ELF-1 (cell line): ENCODE data around the gene CANX.
A peak's percentile ranks its signal among the peaks of the same experiment; 100 is the strongest.
"Not testable (repeated sequence)": the region's sequence is repeated elsewhere in the genome, so short reads cannot be mapped to it uniquely, and the experiment has no call there.

Source experiments
- DNase-seq: peaks from one replicate; pipeline ENCODE4 v3.0.0-alpha.2; 2016; ENCODE audit warnings: low read depth, low spot score

Gene CANX

GRCh38 chr5:179698935-179699615 is at the start of gene CANX:
CANX (plus strand) TSS chr5:179698967; CDS start chr5:179705682, 6,715 bp downstream.
- no peak for DNase-seq

GRCh38 chr5:179649166-179649703 is 49.5 kb upstream of the CANX start:
- DNase-seq, result not testable (repeated sequence)

DNA sequence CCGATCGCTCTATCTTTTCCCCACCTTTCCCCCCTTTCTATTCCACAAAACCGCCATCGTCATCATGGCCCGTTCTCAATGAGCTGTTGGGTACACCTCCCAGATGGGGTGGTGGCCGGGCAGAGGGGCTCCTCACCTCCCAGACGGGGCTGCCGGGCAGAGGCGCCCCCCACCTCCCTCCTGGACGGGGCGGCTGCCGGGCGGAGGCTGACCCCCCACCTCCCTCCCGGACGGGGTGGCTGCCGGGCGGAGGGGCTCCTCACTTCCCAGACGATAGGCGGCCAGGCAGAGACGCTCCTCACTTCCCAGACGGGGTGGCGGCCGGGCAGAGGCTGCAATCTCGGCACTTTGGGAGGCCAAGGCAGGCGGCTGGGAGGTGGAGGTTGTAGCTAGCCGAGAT is 48.5 kb upstream of the CANX start:
- not testable (repeated sequence) for DNase-seq

DNA sequence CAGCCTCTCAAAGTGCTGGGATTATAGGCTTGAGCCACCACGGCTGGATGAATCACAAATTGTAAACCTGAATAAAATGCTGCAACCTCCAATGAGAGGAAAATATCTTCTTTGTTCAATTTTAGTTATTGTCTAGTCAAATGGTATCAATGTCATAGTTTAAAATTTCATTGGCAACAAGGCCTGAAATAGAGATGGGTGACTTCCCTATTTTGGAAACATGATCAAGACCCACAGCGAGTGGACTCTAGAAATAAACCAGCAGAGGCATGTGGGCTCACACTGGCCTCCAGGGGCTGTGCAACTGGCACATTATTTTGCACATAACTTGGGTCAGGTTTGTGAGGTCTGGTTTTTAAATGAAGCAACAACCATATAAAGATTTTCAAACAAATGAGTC is 45.6 kb upstream of the CANX start:
- DNase-seq, result not testable (repeated sequence)

DNA sequence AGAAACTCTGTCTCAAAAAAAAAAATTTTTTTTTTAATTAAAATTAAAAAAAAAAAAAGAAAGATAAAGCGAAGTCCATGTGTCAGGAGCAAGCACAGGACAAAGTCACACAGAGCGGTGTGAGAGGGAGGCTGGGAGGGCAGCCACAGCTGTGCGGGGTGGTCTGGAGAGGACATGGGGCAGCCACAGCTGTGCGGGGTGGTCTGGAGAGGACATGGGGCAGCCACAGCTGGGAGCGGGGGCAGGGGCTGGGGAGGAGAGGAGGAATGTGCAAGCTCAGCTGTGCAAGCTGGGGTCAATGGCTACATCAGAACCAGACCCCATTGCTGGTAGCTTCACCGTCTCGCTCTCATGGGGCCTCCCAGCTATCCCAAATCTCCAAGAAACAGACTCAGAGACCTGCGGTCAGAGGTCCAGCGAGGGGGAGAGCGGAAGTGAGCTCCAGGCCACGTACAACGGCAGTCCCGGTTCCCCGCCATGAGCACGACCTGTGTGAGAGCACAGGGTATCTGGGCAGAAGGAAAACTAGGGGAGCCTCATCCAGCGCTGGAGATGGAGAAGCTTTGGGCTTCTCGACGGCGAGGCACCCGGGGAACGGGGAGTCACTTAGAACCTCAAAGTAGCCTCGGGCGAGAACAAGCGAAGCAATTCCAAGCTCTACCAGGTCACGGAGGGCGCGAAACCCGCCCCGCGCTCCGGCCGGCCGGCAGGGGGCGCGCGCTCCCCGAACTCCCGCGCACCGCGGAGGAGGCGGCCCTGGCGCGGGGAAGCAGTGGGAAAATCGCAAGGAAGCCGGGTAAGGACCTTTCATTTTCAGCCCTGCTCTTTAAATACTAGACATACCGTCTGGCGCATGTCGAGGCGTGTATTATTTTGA is 41.2 kb upstream of the CANX start:
- DNase-seq, result not testable (repeated sequence)

- DNase-seq, result peak; percentile 34
These were observed 40.4 kb upstream of the CANX start for GRCh38 chr5:179658179-179658856.

- DNase-seq, result not testable (repeated sequence)
These were observed 37.1 kb upstream of the CANX start for GRCh38 chr5:179661647-179662046.

- peak; percentile 87 for DNase-seq
These were observed 30.4 kb upstream of the CANX start for GRCh38 chr5:179668391-179668790.

DNA sequence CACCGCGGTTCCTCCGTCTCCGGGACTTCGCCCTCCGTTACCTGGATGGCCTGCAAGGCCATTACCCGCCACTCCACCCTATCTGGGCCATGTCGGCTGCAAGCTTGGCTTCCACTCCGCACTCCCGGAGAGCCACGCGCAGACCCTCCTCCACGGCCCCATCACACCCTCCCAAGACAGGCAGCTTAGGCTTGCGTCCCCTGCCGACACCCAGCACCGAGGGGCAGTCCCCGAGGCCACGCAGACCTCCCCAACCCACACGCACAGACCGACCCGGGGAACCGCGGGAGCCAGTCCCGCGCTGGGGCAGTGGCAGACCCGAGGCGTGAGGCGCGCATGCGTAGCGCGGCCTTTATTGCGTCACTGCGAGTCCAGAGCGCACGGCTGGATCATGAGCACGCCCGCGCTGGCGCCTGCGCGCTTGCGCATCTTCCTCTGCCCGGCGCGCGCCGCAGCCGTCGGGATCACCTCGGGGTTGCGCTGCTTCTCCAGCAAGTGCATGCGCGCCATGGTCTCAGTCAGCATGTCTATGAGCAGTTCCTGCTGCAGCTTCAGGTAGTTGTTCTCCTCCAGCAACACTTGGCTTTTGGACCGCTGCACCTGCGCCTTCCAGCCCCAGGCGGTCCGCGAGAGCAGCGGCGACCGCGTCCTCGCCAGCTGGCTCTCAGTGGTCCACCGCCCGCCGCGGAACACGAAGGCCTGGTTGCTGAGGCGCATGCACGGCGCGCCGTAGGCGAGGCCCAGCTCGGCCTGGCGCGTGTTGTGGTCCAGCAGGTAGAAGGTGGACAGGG is 20.3 kb upstream of the CANX start:
- DNase-seq, result peak; percentile 97

DNA sequence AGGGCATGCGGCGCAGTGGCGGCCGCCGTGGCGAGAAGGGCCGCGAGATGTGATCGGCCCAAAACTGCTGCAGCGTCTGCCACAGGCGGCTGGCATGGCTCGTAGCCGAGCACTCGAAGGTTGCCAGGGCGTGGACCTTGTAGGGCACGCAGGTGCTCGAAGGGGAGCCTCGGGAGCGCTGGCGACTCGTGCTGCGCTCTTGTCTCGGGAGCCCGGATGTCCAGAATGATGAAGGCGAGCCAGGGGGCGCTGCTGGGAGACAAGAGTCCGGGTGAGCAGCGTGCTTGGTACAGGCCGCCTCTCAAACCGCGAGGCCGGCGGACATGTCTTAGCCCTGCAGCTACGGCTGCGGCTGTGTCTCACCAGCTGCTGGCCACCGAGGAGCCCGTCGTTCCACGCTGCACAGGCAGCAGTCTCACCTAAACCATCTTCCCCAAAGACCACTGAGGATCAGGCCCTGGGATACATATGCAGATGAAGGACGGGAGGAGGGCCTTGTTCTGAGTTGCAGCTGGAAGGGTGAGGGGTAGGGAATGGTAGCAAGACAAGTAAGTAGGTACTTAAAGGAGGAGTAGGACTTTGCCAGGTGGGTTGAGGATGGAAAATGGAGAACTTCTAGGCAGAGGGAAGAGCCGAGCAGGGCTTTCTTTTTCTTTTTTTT is 19.6 kb upstream of the CANX start:
- peak; percentile 92 for DNase-seq

GRCh38 chr5:179680014-179680779 is 18.6 kb upstream of the CANX start:
- no peak for DNase-seq

GRCh38 chr5:179680780-179681401 is 17.9 kb upstream of the CANX start, which contains the start of gene CBY3:
CBY3 (minus strand) TSS chr5:179681034; CDS start chr5:179680918, 116 bp downstream.
- DNase-seq, result no peak

DNA sequence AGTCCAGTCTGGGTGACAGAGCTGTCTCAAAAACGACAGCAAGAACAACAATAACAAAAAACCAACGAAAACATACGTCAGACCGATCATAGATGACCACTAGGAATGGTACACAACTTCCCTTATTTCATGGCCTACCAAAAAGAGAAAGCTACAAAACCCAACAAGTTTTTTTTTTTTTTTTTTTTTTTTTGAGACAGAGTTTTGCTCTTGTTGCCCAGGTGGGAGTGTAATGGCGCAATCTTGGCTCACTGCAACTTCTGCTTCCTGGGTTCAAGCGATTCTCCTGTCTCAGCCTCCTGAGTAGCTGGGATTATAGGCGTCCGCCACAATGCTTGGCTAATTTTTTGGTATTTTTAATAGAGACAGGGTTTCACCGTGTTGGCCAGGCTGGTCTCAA is 9.6 kb upstream of the CANX start:
- DNase-seq, result not testable (repeated sequence)

DNA sequence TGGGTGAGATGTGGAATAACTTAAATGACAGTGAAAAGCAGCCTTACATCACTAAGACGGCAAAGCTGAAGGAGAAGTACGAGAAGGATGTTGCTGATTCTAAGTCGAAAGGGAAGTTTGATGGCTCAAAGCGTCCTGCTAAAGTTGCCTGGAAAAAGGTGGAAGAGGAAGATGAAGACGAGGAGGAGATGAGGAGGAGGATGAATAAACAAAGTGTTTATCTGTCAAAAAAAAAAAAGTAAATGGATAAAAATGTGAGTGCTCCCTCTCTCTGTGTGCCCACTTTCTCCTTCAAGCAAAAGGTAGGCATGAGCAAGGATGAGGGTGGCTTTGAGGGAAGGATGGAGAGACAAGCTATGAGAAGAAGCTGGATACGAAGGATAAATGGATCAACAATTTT is 4.2 kb upstream of the CANX start:
- DNase-seq, result no peak

- no peak for DNase-seq
These were observed 2.2 kb upstream of the CANX start for GRCh38 chr5:179696603-179697002.

- no peak for DNase-seq
These were observed 1.7 kb upstream of the CANX start for GRCh38 chr5:179697108-179697507.

DNA sequence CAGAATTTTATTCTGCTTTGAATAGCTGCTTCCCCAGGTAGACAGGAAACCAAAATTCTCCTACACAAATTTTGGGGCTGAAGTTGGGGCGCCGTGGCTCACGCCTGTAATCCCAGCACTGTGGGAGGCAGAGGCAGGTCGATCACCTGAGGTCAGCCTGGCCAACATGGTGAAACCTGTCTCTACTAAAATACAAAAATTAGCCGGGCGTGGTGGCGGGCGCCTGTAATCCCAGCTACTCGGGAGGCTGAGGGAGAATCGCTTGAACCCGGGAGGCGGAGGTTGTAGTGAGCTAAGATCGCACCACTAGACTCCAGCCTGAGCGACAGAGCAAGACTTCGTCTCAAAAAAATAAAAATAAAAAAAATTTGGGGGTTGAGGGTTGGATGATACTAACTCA is 1.2 kb upstream of the CANX start:
- not testable (repeated sequence) for DNase-seq

DNA sequence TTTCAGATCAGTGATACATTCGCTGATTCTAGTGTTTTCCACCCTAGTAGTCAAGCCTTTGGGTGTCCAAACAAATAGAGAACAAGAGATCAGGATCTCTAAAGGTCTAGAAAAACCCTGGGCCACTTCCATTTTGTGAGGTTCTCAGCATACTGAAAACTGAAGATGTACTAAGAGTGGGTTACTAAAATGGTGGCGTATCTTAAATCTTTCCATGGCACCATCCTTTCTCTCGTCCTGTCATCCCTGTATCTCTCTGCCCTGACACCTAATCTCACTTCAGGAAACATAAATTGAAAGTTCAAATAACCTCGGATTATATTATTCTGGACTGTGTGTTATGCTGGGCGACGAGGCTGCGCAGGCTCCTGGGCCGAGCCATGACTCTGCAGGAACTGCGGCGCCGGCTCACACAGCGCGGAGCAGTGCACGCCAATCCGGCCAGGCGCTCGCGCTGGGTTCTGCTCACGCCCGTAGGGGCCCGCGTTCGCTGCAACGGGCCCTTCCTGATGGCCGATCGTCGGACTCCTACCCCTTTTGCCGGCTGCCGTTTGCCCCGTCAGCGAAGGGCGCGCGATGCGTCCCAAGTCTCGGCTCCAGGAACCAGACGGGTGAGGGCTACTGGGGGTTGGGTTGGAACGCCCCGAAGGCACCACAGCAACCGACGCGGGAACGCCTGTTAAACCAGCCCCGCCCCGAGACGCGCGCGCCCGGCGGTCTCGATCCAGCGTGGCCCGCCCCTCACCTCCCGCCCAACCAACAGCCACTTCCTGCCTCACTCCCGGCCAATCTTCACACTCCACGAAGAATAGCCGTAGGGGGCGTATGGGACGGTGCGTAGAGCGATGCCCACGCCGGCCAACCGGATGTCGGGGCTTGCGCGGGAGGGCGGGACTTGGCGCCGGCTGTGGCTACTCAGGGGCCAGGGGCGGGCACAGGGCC is 503 bp upstream of the CANX start:
- DNase-seq, result peak; percentile 100
